ENCODE data around the gene CTNNA3.

DNA sequence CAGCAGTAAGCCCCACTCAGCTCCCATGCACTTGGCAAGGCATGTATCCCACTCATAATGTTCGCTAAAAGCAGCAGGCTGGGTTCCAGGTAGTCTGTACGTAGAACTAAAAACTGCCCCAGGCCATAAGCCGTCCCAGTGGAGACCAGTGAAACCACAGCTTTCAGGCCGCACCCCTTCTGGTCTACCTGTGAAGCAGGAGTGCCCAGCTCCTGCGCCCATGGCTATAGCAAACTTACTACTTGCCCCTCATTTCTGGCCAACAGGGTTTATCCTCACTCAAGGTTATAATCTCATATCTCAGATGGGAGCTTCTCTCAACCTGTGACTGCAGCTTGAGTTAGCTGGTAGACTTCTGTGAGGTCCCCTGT, 1108.3 kb downstream of the CTNNA3 start:
- TF ChIP-seq, protein P1, sequence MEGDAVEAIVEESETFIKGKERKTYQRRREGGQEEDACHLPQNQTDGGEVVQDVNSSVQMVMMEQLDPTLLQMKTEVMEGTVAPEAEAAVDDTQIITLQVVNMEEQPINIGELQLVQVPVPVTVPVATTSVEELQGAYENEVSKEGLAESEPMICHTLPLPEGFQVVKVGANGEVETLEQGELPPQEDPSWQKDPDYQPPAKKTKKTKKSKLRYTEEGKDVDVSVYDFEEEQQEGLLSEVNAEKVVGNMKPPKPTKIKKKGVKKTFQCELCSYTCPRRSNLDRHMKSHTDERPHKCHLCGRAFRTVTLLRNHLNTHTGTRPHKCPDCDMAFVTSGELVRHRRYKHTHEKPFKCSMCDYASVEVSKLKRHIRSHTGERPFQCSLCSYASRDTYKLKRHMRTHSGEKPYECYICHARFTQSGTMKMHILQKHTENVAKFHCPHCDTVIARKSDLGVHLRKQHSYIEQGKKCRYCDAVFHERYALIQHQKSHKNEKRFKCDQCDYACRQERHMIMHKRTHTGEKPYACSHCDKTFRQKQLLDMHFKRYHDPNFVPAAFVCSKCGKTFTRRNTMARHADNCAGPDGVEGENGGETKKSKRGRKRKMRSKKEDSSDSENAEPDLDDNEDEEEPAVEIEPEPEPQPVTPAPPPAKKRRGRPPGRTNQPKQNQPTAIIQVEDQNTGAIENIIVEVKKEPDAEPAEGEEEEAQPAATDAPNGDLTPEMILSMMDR (IDR thresholded peaks at IDR 0.05), result no peak
- no peak for TF ChIP-seq POLR2A (IDR thresholded peaks at IDR 0.05)
